Measurements from ENCODE around the gene FEM1B.

FEM1B gene

DNA sequence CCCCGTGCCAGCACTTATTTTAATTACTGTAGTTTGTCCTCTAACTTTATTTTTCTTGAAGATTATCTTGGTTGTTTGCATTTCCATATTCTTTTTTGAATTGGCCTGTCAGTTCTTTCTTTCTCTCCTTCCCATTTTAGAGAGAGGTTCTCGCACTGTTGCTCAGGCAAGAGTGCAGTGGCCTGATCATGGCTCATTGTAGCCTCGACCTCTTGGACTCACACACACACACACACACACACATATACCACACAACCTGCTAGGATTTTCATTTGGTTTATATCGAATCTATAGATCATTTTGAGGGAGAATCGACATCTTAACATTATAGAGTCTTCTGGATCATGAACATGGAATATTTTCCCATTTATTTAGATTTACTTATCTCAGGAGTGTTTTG is 8.7 kb downstream of the FEM1B start:
- DNase-seq, result no peak

DNA sequence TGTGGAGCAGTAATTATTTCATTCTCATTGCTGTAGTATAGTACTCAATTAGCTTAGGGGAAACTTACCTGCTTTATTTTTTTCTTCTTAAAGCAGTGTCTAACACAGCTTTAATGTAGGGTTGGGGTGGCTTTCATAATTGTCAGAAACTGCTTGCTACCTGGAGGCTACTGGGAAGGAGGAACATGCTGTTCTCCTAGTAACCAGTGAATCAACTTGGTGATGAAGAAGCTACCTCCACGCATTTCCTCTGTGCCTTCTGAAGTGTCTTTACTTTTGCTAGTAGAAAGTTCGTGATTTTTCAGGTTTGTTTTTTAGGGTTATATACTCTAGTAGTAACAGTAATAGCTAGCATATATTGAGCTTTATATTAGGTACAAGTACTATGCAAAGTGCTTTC is 11.5 kb downstream of the FEM1B start:
- no peak for DNase-seq

DNA sequence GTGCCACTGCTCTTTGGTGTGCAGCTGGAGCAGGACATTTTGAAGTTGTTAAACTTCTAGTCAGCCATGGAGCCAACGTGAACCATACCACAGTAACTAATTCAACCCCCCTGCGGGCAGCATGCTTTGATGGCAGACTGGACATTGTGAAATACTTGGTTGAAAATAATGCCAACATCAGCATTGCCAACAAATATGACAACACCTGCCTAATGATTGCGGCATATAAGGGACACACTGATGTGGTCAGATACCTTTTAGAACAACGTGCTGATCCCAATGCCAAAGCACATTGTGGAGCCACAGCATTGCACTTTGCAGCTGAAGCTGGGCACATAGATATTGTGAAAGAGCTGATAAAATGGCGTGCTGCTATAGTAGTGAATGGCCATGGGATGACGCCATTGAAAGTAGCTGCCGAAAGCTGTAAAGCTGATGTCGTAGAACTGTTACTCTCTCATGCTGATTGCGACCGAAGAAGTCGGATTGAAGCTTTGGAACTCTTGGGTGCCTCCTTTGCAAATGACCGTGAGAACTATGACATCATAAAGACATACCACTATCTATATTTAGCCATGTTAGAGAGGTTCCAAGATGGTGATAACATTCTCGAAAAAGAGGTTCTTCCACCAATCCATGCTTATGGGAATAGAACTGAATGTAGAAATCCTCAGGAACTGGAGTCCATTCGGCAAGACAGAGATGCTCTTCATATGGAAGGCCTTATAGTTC is 12.2 kb downstream of the FEM1B start:
- no peak for DNase-seq

DNA sequence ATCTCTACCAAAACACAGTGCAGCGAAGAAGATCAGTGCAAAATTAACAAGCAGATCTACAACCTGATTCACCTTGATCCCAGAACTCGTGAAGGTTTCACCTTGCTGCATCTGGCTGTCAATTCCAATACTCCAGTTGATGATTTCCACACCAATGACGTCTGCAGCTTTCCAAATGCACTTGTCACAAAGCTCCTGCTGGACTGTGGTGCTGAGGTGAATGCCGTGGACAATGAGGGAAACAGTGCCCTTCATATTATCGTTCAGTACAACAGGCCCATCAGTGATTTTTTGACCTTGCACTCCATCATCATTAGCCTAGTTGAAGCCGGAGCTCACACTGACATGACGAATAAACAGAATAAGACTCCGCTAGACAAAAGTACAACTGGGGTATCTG is 13.2 kb downstream of the FEM1B start:
- no peak for DNase-seq

DNA sequence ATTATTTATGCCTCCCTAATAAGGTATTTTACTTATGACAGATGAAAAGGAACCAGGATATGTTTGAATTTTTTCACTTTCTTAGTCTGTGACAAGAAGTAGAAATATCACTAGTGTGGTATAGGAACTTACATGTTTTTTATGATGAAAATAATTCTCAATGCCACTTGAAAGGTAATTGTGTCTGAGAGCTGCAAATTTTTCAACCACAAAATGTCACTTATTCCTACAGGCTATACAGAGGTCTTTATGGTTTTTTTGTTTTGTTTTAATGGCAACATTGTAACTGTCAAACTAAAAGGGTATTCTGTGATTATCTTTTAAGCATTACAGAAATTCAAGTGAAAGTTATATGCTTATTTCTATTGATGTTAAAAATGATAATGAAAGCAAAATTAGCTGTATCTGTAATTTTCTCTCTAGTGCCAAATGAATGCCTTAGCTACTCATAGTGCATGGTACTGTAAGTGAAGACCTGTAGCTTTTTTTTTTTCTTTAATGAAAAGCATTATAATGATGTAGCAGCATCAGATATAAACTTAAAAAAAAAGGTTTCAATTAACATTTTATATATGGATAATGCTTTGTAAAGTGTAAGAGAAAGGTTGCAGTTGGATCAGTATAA is 14.7 kb downstream of the FEM1B start:
- DNase-seq, result no peak

DNA sequence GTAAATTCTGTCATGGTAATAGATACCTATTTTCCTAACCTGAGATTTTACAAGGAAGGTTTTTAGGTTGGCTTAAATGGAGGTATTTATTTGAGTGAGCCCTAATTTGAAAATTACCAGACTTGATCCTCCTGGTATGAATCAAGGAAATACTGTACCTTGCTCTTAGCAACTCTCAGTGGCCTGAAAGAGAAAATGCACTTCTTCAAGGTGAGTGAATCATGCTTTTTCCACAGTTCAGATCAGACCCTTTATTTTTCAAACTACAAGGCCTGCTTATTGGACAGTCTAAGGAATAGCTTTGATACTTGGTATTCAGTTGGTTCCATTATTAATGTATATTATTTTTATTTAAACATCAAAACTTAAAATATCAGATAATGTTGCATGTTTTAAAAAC is 15.4 kb downstream of the FEM1B start:
- no peak for DNase-seq

DNA sequence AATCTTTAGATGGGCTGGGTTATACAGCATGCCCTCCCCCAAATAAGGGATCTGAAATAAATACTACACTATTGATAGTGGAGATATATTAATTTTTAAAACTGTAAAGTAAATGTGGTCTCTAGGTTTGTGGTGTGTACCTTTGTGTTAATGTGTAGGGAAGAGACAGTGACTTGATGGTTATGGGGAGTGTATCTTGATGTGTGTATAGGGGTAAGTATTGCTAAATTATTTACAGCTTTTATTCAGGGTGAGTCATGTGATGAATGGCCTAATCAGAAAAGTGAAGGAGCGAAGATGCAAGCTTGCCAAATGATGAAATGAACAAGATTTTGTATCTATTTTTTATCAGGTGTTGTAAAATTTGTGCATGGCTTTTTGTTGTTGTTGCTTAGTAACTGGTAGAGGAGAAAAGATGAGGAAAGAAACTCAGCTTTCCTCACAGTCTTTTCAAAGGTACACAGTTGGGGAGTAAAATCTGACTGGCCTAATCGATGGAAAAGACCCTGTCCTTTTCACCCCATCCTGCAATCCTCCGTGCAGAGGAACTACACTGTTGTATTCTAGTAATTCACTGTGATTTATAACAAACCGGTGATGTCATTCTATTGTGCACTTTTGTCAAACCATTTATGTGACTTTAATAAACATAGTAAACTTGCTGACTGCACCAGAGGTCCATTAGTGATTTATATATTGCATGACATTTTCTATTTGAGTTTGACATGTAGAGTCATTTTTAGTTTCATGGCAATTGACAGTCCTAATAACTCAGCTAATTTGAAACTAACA is 17.7 kb downstream of the FEM1B start:
- DNase-seq, result no peak

DNA sequence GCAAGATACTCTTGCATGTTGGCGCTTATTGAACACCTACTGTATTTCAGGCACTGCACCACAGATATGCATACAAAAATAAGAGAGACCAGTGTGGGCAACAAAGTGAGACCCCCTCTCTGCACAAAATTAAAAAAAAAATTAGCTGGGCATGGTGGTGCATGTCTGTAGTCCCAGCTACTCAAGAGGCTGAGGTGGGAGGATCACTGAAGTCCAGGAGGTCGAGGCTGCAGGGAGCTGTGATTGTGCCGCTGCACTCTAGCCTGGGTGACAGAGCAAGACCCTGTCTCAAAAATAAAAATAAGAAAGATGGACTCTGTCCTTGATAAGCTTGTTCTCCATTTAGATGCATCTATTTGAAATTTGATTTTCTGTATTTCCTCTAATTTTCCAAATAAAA is 20.8 kb downstream of the FEM1B start:
- no peak for DNase-seq

DNA sequence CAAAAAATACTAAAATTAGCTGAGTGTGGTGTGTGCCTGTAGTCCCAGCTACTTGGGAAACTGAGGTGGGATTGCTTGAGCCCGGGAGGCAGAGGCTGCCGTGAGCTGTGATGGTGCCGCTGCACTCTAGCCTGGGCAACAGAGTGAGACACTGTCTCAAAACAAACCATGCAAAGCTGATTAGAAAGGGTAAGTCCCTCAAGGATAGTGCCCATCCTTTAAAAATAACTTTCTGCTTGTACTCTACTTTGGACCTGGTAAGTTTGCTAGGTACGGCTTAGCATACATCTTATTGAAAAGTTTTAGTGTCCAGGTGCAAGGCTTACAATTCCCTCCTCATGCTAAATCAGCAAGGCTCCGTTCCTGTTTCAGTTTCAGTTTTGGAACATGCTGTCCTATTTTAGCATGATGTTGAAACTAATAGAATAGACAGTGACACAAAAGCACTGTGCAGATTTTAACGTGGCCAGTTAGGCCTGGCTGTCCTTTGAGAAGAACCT is 21.4 kb downstream of the FEM1B start:
- no peak for DNase-seq

DNA sequence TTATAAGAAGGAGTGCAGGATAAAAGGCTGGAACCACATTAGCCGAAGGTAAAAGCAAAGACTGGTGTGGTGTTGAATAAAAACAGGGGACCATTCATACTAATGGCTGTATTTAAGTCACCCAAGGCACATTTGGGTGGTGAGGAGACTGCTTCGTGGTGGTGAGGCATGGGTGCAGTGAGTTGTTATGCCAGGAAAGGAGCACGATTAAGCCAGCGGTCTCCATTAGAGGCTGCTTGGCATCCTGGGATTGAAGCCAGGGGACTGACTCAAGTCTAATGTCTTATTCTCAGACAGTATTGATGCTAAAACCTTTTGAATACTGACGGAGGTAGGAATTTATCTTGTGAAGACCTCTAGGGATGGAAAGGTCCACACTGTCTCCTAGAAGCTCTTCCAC is 21.9 kb downstream of the FEM1B start:
- DNase-seq, result no peak

DNA sequence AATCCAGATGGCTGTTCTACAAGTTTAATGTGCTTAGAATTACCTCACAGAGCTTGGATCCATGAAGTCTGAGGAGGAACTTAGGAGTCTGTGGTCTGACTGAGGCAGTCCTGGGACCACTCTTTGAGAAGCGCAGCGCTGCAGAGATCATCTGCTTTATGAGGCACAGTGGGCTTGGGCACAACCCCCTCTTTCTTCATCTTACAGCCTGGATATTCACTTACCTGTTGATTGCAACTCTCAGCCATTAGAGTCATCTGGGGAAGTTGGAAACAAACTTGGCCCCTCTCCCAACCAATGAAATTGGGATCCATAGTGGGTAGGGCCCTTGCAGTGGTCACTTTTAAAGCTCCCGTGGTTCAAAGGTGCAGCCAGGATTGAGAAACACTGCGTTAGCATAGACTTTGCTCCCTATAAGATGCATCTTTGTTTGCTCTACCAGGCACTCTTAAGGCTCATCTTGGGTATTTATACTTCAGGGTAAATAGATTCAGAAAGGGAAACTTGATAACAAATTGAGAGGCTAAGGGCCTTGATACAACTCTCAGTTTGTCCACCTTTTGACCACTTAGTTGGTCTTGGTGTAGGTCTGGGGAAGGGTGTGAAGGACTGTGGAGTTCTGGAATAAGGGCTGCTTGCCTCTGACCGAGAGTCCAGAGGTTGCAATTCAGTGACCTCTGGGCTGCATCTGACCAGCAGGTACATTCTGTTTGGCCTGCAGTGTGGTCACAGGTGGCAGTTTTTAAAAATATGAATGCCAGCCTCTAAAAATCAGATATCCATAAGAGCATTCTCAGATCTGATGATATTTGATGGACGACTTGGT is 22.8 kb downstream of the FEM1B start:
- DNase-seq, result no peak

DNA sequence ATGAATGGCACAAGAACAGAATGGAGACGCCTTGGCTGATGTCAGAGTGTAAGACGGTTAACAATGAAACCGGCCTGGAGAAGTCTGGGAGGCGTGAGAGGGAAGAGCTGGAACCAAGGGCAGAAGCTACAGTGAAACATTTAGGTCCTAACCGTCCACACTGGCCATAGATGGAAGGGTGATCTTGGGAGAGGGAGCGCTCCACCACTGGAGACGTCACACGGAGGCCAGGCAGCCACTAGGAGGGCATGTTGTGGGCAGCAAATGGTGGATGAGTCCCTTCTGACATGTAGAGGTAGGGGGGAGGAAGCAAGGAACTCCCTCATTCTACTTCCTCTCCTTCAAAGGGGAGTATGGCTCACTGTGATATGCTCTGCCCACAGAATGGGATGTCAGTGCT is 23.8 kb downstream of the FEM1B start:
- DNase-seq, result no peak

DNA sequence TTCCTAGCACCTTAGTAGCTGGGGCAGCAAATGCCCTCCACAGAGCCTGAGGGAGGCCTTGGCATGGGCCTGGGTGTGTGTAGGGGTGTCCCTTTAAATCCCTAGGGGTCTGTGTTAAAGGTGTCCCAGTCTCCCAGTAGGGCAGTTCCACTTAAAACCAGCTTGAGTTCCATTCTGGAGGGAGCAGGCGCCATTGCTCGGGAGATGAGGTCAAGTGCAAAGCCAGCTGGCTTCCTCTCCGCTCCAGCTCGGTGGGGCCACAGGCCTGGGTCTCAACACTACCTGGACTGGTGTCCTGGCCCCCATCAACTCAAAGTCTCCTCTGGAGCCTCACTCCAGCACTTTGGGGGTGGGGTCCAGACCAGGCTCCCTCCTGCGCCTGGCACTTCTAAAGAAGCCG is 25.2 kb downstream of the FEM1B start:
- no peak for DNase-seq

DNA sequence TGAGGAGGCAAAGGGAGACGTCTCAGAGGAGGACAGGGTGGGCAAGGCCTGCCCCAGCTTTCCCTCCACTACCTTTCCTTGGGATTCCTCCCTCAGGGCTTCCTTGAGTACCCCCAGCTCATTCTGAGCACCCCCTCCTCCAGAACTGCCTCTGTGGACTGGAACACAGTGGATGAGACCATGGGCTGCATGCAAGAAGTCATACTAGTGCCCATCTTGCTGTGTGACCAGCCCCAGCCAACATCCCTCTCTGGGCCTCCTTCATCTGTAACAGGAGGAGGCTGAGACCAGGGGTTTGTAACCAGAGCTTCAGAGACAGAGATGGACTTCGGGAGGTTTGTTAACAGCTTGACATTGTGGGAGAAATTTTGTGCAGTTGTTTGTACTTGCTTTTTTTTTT is 25.6 kb downstream of the FEM1B start:
- no peak for DNase-seq

DNA sequence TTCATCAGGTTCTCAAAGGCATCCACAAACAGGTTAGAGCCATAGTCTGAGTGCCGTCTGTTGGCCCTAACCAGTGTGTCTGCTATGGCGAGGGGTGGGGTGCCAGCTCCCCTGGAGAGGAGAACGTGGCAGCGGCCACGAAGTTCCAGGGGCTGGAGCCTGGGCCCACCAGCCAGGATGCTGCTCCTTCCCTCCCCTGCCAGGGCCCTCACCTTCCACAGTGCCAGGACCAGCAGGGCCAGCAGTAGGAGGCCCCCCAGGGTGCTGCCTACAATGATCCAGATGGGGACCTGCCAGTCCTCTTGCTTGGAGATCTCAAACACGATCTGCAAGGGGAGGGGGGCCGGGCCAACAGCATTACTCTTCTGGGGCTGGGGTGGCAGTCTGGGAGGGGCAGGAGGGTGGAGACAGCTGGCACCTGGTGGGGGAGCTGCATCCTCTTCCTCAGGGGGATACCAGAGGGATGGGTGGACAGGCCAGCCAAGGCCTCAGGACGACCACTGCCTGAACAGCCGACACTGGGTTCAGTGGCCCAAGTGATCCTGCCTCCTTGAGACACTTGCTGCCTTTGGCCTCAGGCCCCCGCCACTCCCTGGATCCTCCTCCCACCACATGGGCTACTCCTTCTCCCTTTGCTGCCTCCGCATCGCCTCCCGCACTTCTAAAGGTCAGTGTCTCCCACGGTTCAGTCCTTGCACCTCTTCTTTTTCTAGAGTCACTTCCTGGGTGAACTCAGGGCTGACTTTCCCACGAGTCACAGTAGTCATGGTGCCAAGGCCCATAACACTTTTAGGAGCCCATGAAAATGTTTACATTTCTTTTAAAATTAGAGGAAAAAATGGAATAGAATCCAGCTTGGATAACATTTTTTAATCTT is 26.3 kb downstream of the FEM1B start:
- no peak for DNase-seq

DNA sequence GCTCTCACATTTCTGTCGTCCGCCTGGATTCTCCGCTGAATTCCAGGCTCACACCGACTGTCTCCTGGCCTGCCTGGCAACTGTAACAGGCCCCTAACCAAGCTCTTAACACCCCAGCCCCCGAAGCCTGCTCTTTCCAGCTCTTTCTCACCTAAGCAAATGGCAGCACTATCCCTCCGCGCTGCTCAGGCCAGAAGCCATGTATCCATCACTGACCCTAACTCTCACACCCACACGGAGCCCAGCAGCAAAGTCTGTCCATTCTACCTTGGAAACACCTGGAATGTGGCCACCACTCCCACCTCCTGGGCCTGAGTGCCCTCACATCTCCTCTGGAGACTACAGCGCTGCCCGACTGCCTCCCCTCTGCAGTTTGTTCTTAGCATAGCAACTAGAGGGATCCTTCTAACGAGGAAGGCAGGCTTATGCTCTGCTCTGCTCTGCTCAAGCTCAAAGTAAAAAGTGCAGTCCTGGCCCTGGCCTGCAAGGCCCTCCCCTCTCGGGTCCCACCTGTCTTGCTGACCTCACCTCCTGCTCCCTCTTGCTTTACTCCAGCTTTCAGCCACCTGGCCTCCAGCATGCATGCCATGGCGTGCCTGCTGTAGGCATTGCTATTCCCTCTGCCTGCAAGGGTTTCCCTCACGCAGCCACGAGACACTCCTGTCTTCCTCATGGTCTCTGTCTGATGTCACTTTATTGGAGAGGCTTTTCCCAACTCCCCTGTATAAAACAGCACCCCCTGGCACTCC is 27.2 kb downstream of the FEM1B start:
- no peak for DNase-seq

DNA sequence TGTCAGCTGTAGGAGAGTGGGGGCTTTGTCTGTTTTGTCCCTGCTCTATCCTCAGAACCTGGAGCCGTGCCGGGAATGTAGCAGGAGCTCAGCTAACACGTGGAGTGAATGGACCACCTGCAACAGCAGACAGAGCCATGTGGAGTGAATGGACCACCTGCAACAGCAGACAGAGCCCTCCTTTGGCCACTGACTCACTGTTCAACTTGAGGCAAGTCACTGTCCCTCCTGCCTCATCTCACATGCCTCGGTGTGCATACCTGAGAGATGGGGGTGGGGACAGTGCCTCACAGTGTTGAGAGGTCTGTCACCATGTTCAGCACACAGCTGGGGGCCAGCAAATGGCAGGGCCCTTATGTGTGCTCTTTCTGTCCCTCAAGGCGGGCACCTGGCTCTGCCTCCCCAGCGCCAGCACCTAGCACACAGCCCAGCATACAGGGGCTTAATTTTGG is 27.9 kb downstream of the FEM1B start:
- no peak for DNase-seq

DNA sequence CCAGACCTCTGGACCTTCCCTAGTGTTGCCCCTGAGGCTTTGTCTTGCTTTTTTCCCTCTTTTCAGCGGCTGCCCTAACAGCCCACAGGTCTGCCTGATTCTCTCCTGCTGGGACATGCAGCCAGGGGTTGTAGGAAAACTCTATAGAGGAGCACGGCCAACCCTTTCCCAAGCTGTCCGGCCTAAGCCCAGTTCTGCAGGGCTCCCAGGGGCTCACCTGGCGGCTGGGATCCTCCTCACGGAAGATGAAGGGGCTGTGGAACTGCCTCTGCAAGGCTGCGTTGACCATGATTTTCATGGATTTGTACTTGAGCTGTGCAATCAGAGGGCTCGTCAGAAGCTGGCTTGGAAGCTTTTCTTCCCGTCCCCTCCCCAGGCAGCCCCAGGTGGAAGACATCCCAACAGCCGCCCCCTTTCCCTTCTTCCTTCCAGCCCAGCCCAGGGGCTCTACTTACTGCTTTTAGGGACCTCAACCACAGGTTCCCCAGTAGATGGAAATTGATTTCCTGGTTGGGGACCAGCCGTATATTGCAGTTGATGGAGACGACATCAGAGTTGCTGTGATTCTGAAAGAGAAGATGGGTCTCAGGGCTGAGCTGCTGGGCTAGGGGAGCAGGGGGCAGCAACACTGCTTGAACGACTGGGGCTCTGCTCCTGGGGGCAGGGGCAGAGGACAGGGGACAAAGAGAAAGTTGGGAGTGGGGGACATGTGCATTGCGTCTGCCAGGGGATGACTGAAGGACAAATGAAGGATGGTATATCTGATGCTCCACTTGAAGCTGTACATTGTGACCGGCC is 29.8 kb downstream of the FEM1B start:
- DNase-seq, result no peak

DNA sequence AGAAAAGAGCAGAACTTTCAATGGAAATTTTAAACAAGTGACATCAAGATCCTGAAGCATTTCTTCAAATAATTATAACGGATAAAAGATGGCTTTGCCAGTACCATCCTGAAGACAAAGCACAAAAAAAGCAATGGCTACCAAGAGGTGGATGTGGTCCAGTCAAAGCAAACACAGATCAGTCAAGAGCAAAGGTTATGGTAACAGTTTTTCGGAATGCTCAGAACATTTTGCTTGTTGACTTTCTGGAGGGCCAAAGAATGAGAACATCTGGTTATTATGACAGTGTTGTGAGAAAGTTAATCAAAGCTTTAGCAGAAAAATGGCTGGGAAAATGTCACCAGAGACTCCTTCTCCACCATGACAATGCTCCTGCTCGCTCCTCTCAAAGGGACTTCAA is 31.5 kb downstream of the FEM1B start:
- DNase-seq, result no peak

DNA sequence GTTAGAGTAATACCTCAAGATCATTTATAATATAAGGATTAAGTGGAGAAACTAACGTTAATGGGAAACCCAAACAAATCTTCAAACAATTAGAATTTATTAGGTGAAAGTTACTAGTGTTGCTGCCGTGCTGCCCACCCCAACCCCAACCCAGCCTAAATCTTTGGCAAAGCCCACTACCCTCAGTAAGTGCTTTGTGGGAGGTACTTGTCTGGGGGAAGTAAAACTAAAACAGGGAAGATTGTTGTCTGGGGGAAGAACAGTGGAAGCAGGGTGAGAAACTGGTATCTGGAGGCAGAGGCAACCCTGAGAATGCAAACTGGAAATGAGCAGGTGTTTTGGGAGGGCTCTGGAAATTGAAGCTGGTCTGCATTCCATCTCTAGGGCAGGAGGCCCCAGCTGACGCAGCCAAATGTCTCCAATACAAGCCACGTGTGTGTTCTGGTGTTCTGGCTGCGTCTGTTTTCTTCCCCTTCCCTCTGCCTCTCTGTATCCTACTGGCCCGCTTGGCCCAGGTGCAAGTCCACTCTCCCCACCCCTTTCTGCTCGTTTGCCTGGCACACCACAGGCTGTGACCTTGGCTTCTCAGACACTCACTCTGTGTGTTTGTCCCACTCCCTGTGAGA is 32.7 kb downstream of the FEM1B start:
- DNase-seq, result no peak
